ENCODE results near the gene NGLY1.

The NGLY1 gene

GRCh38 chr3:25708036-25708435, 75.2 kb downstream of the NGLY1 start:
- no peak for DNase-seq (ENCODE audit: low read depth)

- no peak for DNase-seq (ENCODE audit: low read depth)
Observed at GRCh38 chr3:25707268-25707926, 75.8 kb downstream of the NGLY1 start.

GRCh38 chr3:25706213-25706612, 77.0 kb downstream of the NGLY1 start:
- DNase-seq (ENCODE audit: low read depth) = no peak

- DNase-seq (ENCODE audit: low read depth) = no peak
Observed at GRCh38 chr3:25697553-25697952, 85.7 kb downstream of the NGLY1 start.

GRCh38 chr3:25695731-25696420, 87.4 kb downstream of the NGLY1 start:
- DNase-seq (ENCODE audit: low read depth) = no peak

GRCh38 chr3:25693238-25693637, 90.0 kb downstream of the NGLY1 start:
- DNase-seq (ENCODE audit: low read depth) = no peak

- no peak for DNase-seq (ENCODE audit: low read depth)
Observed at GRCh38 chr3:25692341-25692740, 90.9 kb downstream of the NGLY1 start.

GRCh38 chr3:25690768-25691533, 92.3 kb downstream of the NGLY1 start:
- no peak for DNase-seq (ENCODE audit: low read depth)

GRCh38 chr3:25689226-25689625, 94.0 kb downstream of the NGLY1 start:
- DNase-seq (ENCODE audit: low read depth) = no peak

GRCh38 chr3:25687742-25688141, 95.5 kb downstream of the NGLY1 start:
- DNase-seq (ENCODE audit: low read depth) = no peak

GRCh38 chr3:25686766-25687165, 96.5 kb downstream of the NGLY1 start:
- DNase-seq (ENCODE audit: low read depth) = no peak

GRCh38 chr3:25683882-25684281, 99.4 kb downstream of the NGLY1 start:
- no peak for DNase-seq (ENCODE audit: low read depth)

- DNase-seq (ENCODE audit: low read depth) = no peak
Observed at GRCh38 chr3:25683410-25683809, 99.8 kb downstream of the NGLY1 start.

- DNase-seq (ENCODE audit: low read depth) = no peak
Observed at GRCh38 chr3:25679642-25680302, 103.5 kb downstream of the NGLY1 start.

- no peak for DNase-seq (ENCODE audit: low read depth)
Observed at GRCh38 chr3:25679166-25679565, 104.1 kb downstream of the NGLY1 start.

GRCh38 chr3:25678581-25678980, 104.7 kb downstream of the NGLY1 start:
- no peak for DNase-seq (ENCODE audit: low read depth)

- no peak for DNase-seq (ENCODE audit: low read depth)
Observed at GRCh38 chr3:25677121-25677520, 106.1 kb downstream of the NGLY1 start.

- DNase-seq (ENCODE audit: low read depth) = no peak
Observed at GRCh38 chr3:25674670-25675069, 108.6 kb downstream of the NGLY1 start.

GRCh38 chr3:25673738-25674298, 109.4 kb downstream of the NGLY1 start:
- no peak for DNase-seq (ENCODE audit: low read depth)
